B cell (primary cell): ENCODE data around the gene ZNF521. TPM values are rescaled to one million over a fixed set of nuclear protein-coding genes. Genes with fewer than 3 reads are reported as not detected.

Source experiments
- ATAC-seq: fragments of 200-7000 bp; cut with Tn5 transposase; one replicate; pipeline ENCODE4 v1.10.0; 2021; ENCODE audit warnings: low read depth, mild to moderate bottlenecking, moderate number of reproducible peaks, moderate library complexity
- CTCF ChIA-PET: fragments of 350-600 bp; sonication (Branson Sonifier 250); formaldehyde crosslinking; loops from one replicate; lab custom pipeline; 2021; ENCODE audit warnings: antibody characterized with exemption, inconsistent platforms; lab: Charles Lee
- POLR2A ChIA-PET: fragments of 350-600 bp; sonication (Branson Sonifier 250); formaldehyde crosslinking; loops from one replicate; lab custom pipeline; 2021; ENCODE audit warnings: antibody characterized with exemption; lab: Charles Lee
- DNase-seq: peaks from one replicate; pipeline ENCODE4 v3.0.0; 2013
- H2AFZ ChIP-seq: 2 replicates; pipeline ENCODE4 v1.6.1; 2012; ENCODE audit warnings: mild to moderate bottlenecking, low read depth, low read length; ENCODE audit not compliant: insufficient read depth, poor library complexity, severe bottlenecking
- H3K27ac ChIP-seq, 2 donors: 1 replicate in 1 of 2; 2 replicates in 1 of 2; pipeline ENCODE4 v1.5.1; 2012 to 2013; ENCODE audit warnings: low read length in 2 of 2, mild to moderate bottlenecking in 2 of 2, moderate library complexity in 1 of 2
- H3K27me3 ChIP-seq, 4 experiments: fragments of 200-600 bp in 1 of 4; sonication (generic) in 1 of 4; replicated peaks in 1 of 4; 1 replicate in 2 of 4; 2 replicates in 2 of 4; pipeline versions ENCODE4 v1.6.1 to v1.7.0; 2013 to 2016; ENCODE audit warnings: low read length in 3 of 4, mild to moderate bottlenecking in 2 of 4, mixed read lengths in 1 of 4, moderate library complexity in 1 of 4; ENCODE audit not compliant: insufficient read depth in 4 of 4, control insufficient read depth in 3 of 4; ENCODE audit errors: control extremely low read depth in 1 of 4
- H3K36me3 ChIP-seq, 2 experiments: replicated peaks in 1 of 2; 1 replicate in 1 of 2; 2 replicates in 1 of 2; pipeline versions ENCODE4 v1.6.1 to v1.7.1; 2013; ENCODE audit warnings: low read length in 1 of 2; ENCODE audit not compliant: insufficient read depth in 2 of 2, control insufficient read depth in 1 of 2; ENCODE audit errors: control extremely low read depth in 1 of 2, extremely low read depth in 1 of 2
- H3K4me1 ChIP-seq, 2 donors: fragments of 200-600 bp in 1 of 2; sonication (generic) in 1 of 2; 1 replicate in 1 of 2; 2 replicates in 1 of 2; pipeline versions ENCODE4 v1.5.1 to v1.6.1; 2013 to 2017; ENCODE audit warnings: low read length in 2 of 2; ENCODE audit not compliant: control insufficient read depth in 2 of 2, insufficient read depth in 2 of 2
- H3K4me2 ChIP-seq: replicated peaks from 2 replicates; pipeline ENCODE3; 2012; ENCODE audit warnings: mild to moderate bottlenecking, low read depth, low read length; ENCODE audit not compliant: poor library complexity, severe bottlenecking
- H3K4me3 ChIP-seq, 5 experiments: fragments of 200-600 bp in 1 of 5; sonication (generic) in 1 of 5; 1 replicate in 3 of 5; 2 replicates in 2 of 5; pipeline versions ENCODE4 v1.5.1 to v1.7.0; 2011 to 2016; ENCODE audit warnings: low read length in 4 of 5, mild to moderate bottlenecking in 4 of 5, low read depth in 2 of 5, control low read depth in 1 of 5, moderate library complexity in 1 of 5; ENCODE audit not compliant: insufficient read depth in 1 of 5; ENCODE audit errors: control extremely low read depth in 1 of 5, extremely low read depth in 1 of 5
- H3K79me2 ChIP-seq: fragments of 200-600 bp; sonication (generic); one replicate; pipeline ENCODE4 v1.6.0; 2016; ENCODE audit warnings: low read length; ENCODE audit not compliant: control insufficient read depth, insufficient read depth
- H3K9ac ChIP-seq: fragments of 200-600 bp; sonication (generic); 2 replicates; pipeline ENCODE4 v1.6.1; 2017; ENCODE audit warnings: mild to moderate bottlenecking, low read length, moderate library complexity
- H3K9me3 ChIP-seq, 3 donors: one replicate each; pipeline versions ENCODE4 v1.6.1 to v1.7.1; 2013; ENCODE audit warnings: low read length in 2 of 3; ENCODE audit not compliant: control insufficient read depth in 2 of 3, insufficient read depth in 1 of 3; ENCODE audit errors: control extremely low read depth in 1 of 3
- H4K20me1 ChIP-seq: 2 replicates; pipeline ENCODE4 v1.6.0; 2012; ENCODE audit warnings: mild to moderate bottlenecking, low read length; ENCODE audit not compliant: insufficient read depth, control insufficient read depth, poor library complexity, severe bottlenecking
- H3K27ac Mint-ChIP-seq: one replicate; pipeline ENCODE4 v1.8.0; 2021; ENCODE audit warnings: mixed read lengths
- H3K27me3 Mint-ChIP-seq: one replicate; pipeline ENCODE4 v1.8.0; 2021; ENCODE audit warnings: mixed read lengths
- H3K4me1 Mint-ChIP-seq: one replicate; pipeline ENCODE4 v1.8.0; 2021; ENCODE audit warnings: mixed read lengths
- H3K4me3 Mint-ChIP-seq: one replicate; pipeline ENCODE4 v1.8.0; 2021; ENCODE audit warnings: mixed read lengths
- H3K9me3 Mint-ChIP-seq: one replicate; pipeline ENCODE4 v1.8.0; 2022; ENCODE audit warnings: mixed read lengths; ENCODE audit not compliant: insufficient read depth
- CTCF ChIP-seq: fragments of 200-600 bp; IDR thresholded peaks from one replicate; pipeline ENCODE4 v1.8.0; 2022; ENCODE audit warnings: antibody characterized with exemption, mild to moderate bottlenecking
- EZH2 ChIP-seq: IDR thresholded peaks from 2 replicates; pipeline ENCODE4 v1.6.1; 2012; ENCODE audit warnings: borderline replicate concordance, low read depth, mild to moderate bottlenecking, moderate library complexity, low read length; ENCODE audit not compliant: insufficient read depth, poor library complexity, severe bottlenecking
- WGBS: methylation state at CpG from one replicate; pipeline ENCODE4 v1.1.5; 2013; ENCODE audit warnings: missing lambda C conversion rate; ENCODE audit not compliant: insufficient coverage; 5-methylcytosine and 5-hydroxymethylcytosine counted together
- intact Hi-C: fragments of 100-400 bp; cut with micrococcal nuclease; formaldehyde crosslinking; loops from one replicate; pipeline ENCODE4 v1.10.0; 2022
- polyA plus RNA-seq: library from polyadenylated mRNA; depleted of rRNA; stranded (reverse); fragments of >200 nt; gene quantifications from 2 replicates; pipeline ENCODE4 v1.2.3, GENCODE V29; 2012
- total RNA-seq, 2 donors: library from RNA; stranded (reverse); fragments of 120-200 nt in 1 of 2; gene quantifications; 1 replicate in 1 of 2; 2 replicates in 1 of 2; pipeline versions ENCODE4 v1.2.3 to v1.2.4, GENCODE V29; 2013 to 2022

Gene ZNF521
- total and polyA plus RNA-seq, 2 donors (not counting 1 experiment from before 2014, with no cell fraction given), result 0.04 to 9.0 TPM

GRCh38 chr18:25075331-25075730, 276.6 kb downstream of the ZNF521 start:
- no peak overlapping the region for H3K27ac Mint-ChIP-seq
- Histone ChIP-seq H3K9ac (no peak overlapping the region), H3K4me1 (no peaks in the 10 kb centered on the region), H2AFZ (no peak overlapping the region), H3K36me3 (no peaks in the 10 kb centered on the region), H4K20me1 (no peaks in the 10 kb centered on the region), H3K4me2 (no peak overlapping the region), H3K4me3 (no peak overlapping the region), H3K27me3 (no peaks in the 10 kb centered on the region), H3K79me2 (no peaks in the 10 kb centered on the region), H3K9me3 (no peaks in the 10 kb centered on the region), H3K27ac (no peak overlapping the region)
- DNase-seq (no peak), ATAC-seq (no peak)
- intact Hi-C loops, result no loop called here
- no peaks in the 10 kb centered on the region for H3K9me3 Mint-ChIP-seq
- WGBS, result 98% methylated on average over 4 of the region's 5 CpGs
- CTCF ChIA-PET, result no interaction called here
- no peaks in the 10 kb centered on the region for H3K4me1 Mint-ChIP-seq
- TF ChIP-seq EZH2 (no peak), CTCF (no peak)
- no peak overlapping the region for H3K4me3 Mint-ChIP-seq
- POLR2A ChIA-PET, result no interaction called here
- H3K27me3 Mint-ChIP-seq, result no peaks in the 10 kb centered on the region

- ChIA-PET POLR2A (no interaction called here), CTCF (no interaction called here)
- Mint-ChIP-seq H3K4me1 (no peaks in the 10 kb centered on the region), H3K27ac (no peak overlapping the region), H3K9me3 (no peaks in the 10 kb centered on the region), H3K27me3 (no peaks in the 10 kb centered on the region), H3K4me3 (no peak overlapping the region)
- Histone ChIP-seq H3K4me2 (no peak overlapping the region), H3K36me3 (no peaks in the 10 kb centered on the region), H4K20me1 (no peaks in the 10 kb centered on the region), H3K4me3 (no peak overlapping the region), H2AFZ (no peak overlapping the region), H3K9ac (no peak overlapping the region), H3K4me1 (no peaks in the 10 kb centered on the region), H3K27ac (no peak overlapping the region), H3K79me2 (no peaks in the 10 kb centered on the region), H3K9me3 (no peaks in the 10 kb centered on the region), H3K27me3 (no peaks in the 10 kb centered on the region)
- ATAC-seq (no peak), DNase-seq (no peak)
- WGBS, result 86% methylated on average over 3 of the region's 4 CpGs
- intact Hi-C loops, result no loop called here
- no peak for TF ChIP-seq EZH2
- TF ChIP-seq CTCF, result no peak
Measured at GRCh38 chr18:25074925-25075324, 277.0 kb downstream of the ZNF521 start.
